ACC112 (cell line): ENCODE results near the gene ZNF112.

ENCODE experiments used
- H2AFZ ChIP-seq: fragments of 200-600 bp; sonication (generic); one replicate; pipeline ENCODE4 v1.6.0; 2017; ENCODE audit warnings: antibody characterized with exemption, low read length; ENCODE audit not compliant: unreplicated experiment
- H3K27ac ChIP-seq: fragments of 200-600 bp; sonication (generic); 2 replicates; pipeline ENCODE4 v1.5.1; 2014; ENCODE audit warnings: low read depth, mild to moderate bottlenecking, antibody characterized with exemption, low read length, moderate library complexity
- H3K27me3 ChIP-seq: fragments of 200-600 bp; sonication (generic); 2 replicates; pipeline ENCODE4 v1.6.1; 2014; ENCODE audit warnings: mild to moderate bottlenecking, antibody characterized with exemption, low read length, moderate library complexity, mixed read lengths; ENCODE audit not compliant: insufficient read depth
- H3K36me3 ChIP-seq: fragments of 200-600 bp; sonication (generic); 2 replicates; pipeline ENCODE4 v1.6.1; 2016; ENCODE audit warnings: mild to moderate bottlenecking, antibody characterized with exemption, low read length, moderate library complexity, mixed read lengths; ENCODE audit not compliant: insufficient read depth
- H3K4me1 ChIP-seq: fragments of 200-600 bp; sonication (generic); one replicate; pipeline ENCODE4 v1.6.1; 2016; ENCODE audit warnings: low read length, mixed read lengths; ENCODE audit not compliant: insufficient read depth, unreplicated experiment, control insufficient read depth
- H3K4me3 ChIP-seq: fragments of 200-600 bp; sonication (generic); 2 replicates; pipeline ENCODE4 v1.5.1; 2014; ENCODE audit warnings: mild to moderate bottlenecking, low read depth, low read length
- H3K79me2 ChIP-seq: fragments of 200-600 bp; sonication (generic); one replicate; pipeline ENCODE4 v1.6.0; 2016; ENCODE audit warnings: low read length; ENCODE audit not compliant: control insufficient read depth, unreplicated experiment, insufficient read depth

The ZNF112 gene

DNA sequence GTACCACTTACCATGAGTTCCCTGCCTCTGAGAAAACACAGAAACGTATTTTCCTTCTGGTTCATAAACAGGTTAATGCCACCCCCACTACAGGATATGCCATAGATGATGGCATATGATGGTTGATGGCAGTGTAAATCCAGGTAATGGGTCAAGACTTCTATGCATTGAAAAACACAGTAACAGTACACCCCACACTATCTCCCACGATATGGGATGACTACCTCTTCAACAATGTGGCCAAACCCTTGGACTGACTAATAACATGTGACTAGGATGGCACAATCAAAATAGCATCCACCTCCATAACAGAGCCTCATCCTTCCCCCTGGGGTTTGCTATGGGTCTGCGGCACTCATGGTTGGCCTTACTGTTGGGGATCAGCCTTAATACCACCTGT lies 73.6 kb downstream of the ZNF112 start:
- Histone ChIP-seq H3K79me2 (no peaks in the 10 kb centered on the region), H3K27me3 (no peaks in the 10 kb centered on the region), H3K27ac (no peak overlapping the region), H3K4me1 (no peaks in the 10 kb centered on the region), H2AFZ (no peak overlapping the region), H3K4me3 (no peak overlapping the region), H3K36me3 (no peaks in the 10 kb centered on the region)

- Histone ChIP-seq H3K27me3 (no peaks in the 10 kb centered on the region), H3K27ac (no peak overlapping the region), H3K4me3 (no peak overlapping the region), H3K4me1 (no peaks in the 10 kb centered on the region), H2AFZ (no peak overlapping the region), H3K36me3 (no peaks in the 10 kb centered on the region), H3K79me2 (no peaks in the 10 kb centered on the region)
Measured at GRCh38 chr19:44280916-44281315, 75.6 kb downstream of the ZNF112 start.

- H3K4me1 ChIP-seq: no peaks in the 10 kb centered on the region
- no peaks in the 10 kb centered on the region for H3K27me3 ChIP-seq
- H2AFZ ChIP-seq: no peak overlapping the region
- peak overlapping the region; percentile 19; the same call in 1 of the 2 replicates for H3K27ac ChIP-seq
- H3K36me3 ChIP-seq: no peaks in the 10 kb centered on the region
- H3K79me2 ChIP-seq: no peaks in the 10 kb centered on the region
- H3K4me3 ChIP-seq: no peak overlapping the region
Measured at GRCh38 chr19:44278181-44278690, 78.2 kb downstream of the ZNF112 start.

GRCh38 chr19:44277331-44277730 lies 79.1 kb downstream of the ZNF112 start:
- H2AFZ ChIP-seq: no peak overlapping the region
- no peaks in the 10 kb centered on the region for H3K4me1 ChIP-seq
- H3K4me3 ChIP-seq: no peak overlapping the region
- H3K79me2 ChIP-seq: no peaks in the 10 kb centered on the region
- H3K27me3 ChIP-seq: no peaks in the 10 kb centered on the region
- H3K36me3 ChIP-seq: no peaks in the 10 kb centered on the region
- H3K27ac ChIP-seq: no peak overlapping the region
